NCI-H748 treated with DMSO at 0.1 percent for 48 hours (cell line): ENCODE results near the gene IRX4.

ENCODE experiments used
- DNase-seq: peaks from one replicate; lab custom pipeline; 2025; lab: John Stamatoyannopoulos, UW

The IRX4 gene

DNA sequence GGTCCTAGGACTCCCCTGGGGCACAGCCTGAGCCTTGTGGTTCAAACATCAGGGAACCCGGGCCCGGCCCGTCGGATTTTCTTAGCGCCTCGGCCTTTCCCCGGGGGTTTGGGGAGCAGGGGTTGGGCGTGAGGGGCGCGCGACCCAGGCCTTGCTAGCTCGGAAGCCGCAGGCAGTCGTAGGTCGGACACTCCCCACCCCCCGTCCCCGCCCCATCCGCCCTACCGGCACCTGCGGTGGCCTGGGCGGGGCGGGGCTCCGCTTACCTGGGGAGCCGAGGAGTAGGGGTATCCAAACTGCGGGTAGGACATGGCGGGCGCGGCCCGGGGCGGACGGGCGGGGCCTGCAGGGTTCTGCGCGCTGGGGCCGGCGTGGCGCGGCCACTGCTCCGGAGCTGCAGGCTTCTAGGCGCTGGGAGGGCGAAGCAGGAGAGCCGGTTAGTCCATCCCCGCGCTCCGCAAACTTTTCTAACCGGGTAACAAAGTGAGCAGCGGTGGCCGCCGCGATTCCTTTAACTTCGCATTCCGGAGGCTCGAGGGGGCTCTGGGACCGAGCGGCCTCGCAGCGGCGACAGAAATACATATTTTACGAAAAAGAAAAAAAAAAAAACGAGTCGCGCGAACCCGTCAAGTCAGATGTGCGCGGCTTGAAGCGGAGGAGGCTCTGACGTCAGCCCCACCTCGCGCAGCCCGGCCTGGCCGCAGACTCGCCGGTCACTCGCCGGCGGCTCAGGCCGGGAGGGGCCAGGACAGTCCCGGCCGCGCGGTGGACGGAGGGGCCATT is at the start of gene IRX4:
IRX4 (minus strand) TSS at position 589 of the 783 bp plus-strand sequence; CDS start at position 311, 278 bp downstream.
- DNase-seq, result peak; percentile 46

DNA sequence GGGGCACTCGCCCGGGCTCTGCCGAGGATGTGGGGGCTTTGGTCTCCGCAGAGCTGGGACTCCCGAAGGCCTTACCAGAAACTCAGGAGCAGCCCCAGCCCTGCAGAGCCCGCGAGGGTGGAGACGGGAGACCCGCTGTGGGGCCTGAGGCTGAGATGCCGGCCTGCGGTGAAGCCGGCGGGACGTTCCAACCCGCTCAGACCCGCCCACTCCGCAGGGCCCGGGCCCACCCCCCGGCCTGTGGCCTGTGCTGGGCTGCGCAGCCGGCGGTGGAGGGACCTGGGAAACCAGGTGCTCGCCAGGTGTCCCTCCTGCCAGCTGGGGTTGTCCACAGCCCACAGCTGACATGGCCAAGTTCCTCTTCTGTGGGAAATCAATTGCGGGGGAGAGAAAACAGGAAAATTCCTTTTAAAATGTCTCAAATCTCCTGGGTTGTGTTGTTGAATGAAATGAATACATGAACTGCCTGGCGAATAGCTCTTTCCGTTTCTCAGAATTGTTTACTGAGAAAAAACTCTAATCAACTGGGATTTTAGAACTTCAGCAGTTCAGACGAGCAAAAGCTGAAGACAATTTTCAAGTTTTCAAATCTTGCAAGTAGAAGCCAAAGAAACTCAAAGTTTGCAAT is 49.0 kb upstream of the IRX4 start:
- no peak for DNase-seq

- no peak for DNase-seq
Observed at GRCh38 chr5:1930880-1931603, 48.3 kb upstream of the IRX4 start.

GRCh38 chr5:1930501-1930879 is 47.8 kb upstream of the IRX4 start:
- no peak for DNase-seq

GRCh38 chr5:1929108-1929991 is 46.6 kb upstream of the IRX4 start:
- no peak for DNase-seq

GRCh38 chr5:1926471-1927341 is 44.0 kb upstream of the IRX4 start:
- no peak for DNase-seq

GRCh38 chr5:1926071-1926440 is 43.3 kb upstream of the IRX4 start:
- no peak for DNase-seq

DNA sequence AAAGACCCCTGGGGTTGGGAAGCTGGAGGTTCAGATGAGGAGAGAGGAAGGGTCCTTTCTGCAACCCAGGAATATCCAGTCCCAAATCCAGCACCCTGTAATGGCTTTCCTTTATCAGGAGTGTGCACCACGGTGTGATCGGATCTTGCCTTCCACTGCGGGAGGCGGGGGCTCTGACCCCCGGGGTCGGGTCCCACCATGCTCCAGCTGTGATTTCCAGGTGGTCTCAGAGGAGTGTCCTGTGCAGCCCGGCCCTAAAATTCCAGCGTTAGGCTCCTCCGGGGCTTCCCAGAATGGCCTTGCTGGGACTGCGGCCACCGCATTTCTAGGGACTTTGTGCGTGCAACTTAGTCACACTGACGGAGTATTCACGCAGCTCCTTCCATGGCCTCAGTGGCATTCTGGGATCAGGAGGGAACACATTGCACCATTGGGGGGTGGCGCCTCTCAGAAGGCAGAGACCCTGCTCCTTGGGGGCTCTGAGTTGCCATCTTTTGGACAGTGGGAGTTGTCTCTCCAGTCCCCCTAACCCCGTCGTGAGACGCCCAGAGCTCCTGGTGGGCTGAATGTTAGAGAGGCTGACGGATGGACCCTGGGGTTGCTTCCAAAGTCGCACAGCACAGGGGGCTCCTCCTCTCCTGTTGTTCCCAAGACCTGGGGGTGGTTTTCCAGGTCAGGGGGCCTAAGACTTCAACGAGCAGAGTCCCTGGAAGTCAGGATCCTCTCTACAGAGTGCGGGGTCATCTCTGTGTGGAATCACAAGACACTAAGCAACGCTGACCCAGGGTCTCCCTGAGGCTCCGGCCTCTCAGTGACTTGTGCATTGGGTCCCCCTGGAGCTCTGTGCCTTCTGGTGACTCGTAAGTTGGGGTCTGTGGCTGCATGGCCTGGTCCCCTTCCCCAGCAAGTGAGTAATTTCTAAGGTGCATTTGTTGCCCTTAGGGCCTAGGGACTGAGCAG is 42.7 kb upstream of the IRX4 start:
- DNase-seq, result no peak

DNA sequence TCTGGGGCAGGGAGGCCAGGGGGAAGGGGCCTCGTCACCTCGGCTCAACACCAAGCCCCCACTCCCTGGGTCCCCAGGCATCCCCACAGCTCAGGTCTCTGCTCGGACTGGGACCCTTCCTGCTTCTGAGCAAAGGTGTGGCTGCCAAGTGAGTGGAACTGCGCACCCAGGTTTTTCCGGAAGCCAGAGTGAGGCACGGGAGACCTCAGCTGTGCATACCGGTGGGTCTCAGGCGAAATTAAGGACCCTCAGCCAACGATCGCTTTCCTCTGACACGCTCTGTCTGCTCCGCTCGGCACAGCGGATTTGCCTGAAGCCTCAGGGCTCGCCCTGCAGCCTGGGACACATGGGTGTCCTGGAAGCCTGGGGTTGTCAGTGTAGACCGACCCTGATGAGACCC is 41.0 kb upstream of the IRX4 start:
- DNase-seq, result no peak

DNA sequence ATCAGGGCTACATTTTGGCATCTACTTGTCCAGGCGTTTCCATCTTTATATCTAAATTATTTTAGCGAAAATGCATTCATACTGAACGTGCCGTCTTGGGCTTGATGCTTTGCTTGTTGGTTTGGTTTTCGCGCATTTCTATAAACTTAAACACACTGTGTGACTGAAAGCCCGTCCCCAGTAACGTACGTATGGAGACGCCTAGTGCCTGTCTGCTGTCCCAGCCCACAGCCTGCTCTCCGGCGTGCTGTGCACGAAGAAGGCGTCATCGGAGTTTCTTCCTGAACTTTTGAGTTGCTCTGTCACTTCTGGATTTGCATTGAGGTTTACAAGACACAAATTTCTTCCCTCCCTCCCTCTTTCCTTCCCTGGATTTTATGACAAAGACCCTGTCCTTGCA is 40.6 kb upstream of the IRX4 start:
- no peak for DNase-seq

GRCh38 chr5:1921711-1922110 is 39.0 kb upstream of the IRX4 start:
- DNase-seq, result no peak

- DNase-seq, result no peak
Observed at GRCh38 chr5:1919750-1920149, 37.0 kb upstream of the IRX4 start.

DNA sequence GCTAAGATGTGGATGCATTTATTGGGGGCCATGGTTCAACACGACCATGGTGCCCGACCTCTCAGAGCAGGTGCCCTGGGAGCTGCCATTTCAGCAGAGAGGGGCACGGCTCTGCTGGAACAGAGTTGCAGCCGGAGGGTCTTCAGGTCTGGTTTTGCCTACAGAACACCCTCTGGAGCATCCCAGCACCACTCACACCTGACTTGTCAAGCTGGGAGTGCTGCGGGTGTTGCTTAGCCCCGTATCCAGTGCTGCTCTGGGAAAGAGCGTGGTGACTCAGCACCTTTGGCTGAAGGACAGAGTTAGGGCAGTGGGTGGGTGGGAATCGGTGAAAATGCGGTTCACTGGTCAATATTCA is 36.5 kb upstream of the IRX4 start:
- no peak for DNase-seq

DNA sequence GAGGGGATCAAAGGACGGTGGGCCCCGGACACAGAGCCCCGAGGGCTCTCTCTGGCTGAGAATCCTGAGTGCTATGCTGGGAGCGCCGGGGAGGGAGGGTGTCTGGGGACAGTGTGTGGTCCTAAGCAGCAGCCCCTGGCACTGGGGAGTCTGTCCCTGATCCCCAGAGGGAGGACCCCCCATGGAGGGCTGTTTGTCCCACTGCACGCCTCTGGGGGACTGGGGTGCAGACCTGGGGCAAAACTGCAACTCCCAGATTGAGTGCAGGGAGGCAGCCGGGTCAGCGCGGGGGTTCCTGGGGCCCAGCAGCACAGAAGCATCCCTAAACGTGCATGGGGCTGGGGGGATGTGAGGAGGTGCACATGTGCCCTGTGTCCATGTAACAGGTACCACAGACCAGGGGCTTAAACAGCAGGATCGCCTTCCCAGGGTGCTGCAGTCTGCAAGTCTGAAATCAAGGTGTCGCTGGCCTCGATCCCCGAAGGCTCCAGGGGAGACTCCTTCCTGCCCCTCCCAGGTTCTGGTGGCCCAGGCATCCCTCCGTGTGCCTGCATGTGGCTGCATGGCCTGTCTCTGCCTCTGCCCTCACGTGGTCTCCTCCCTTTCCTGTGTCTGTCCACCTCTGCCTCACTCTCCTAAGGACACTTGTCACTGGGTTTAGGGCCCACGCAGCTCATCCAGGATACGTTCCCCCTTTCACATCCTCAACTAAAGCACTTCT is 35.9 kb upstream of the IRX4 start:
- no peak for DNase-seq

- DNase-seq, result peak; percentile 87
Observed at GRCh38 chr5:1917830-1918487, 35.2 kb upstream of the IRX4 start.

GRCh38 chr5:1916041-1917001 is 33.6 kb upstream of the IRX4 start:
- DNase-seq, result no peak

DNA sequence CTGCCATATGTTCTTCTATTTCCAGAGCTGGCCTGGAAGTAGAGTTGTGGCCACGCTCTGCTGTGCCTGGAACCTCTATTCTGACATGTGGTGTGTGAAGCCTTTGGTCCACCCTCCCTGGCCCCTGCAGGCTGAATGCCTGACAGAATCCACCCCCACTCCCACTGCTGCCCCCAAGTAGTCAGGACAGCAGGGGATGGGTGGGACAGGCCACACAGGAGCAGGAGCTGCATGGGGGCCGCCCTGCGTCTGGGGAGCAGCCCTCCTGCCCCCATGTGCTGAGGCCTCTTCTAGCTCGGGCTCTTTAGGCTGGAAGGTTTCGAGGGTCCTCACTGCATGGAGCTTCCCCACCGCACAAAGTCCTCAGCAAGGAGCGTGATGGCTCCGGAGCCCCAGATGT is 32.6 kb upstream of the IRX4 start:
- DNase-seq, result no peak

GRCh38 chr5:1914471-1914870 is 31.7 kb upstream of the IRX4 start:
- no peak for DNase-seq
